Naive thymus-derived CD4-positive, alpha-beta T cell (primary cell): Measurements from ENCODE around the gene TSKS. TPM values are rescaled to one million over a fixed set of nuclear protein-coding genes. Genes with fewer than 3 reads are reported as not detected.

Experiments used
- ATAC-seq: fragments of 150-1000 bp; cut with Tn5 transposase; 2 replicates; pipeline ENCODE4 v1.10.0; 2021; ENCODE audit warnings: mild to moderate bottlenecking, moderate library complexity
- CTCF ChIA-PET: fragments of 350-600 bp; sonication (Branson Sonifier 250); formaldehyde crosslinking; loops from one replicate; lab custom pipeline; 2021; ENCODE audit warnings: antibody characterized with exemption; lab: Charles Lee
- POLR2A ChIA-PET: fragments of 350-600 bp; sonication (Branson Sonifier 250); formaldehyde crosslinking; loops from one replicate; lab custom pipeline; 2021; ENCODE audit warnings: antibody characterized with exemption, inconsistent platforms; lab: Charles Lee
- DNase-seq, 9 donors: peaks; one replicate each; pipeline versions ENCODE4 v3.0.0 to v3.0.0-alpha.2; 2020 to 2022; ENCODE audit warnings: mixed read lengths in 1 of 9
- H3K27ac ChIP-seq: one replicate; pipeline ENCODE4 v1.7.0; 2013; ENCODE audit warnings: mild to moderate bottlenecking, low read depth, low read length, moderate library complexity
- H3K27me3 ChIP-seq, 2 donors: one replicate each; pipeline ENCODE4 v1.7.0; 2013; ENCODE audit warnings: low read length in 2 of 2, mild to moderate bottlenecking in 2 of 2, moderate library complexity in 2 of 2; ENCODE audit not compliant: control insufficient read depth in 2 of 2, insufficient read depth in 2 of 2
- H3K36me3 ChIP-seq, 3 experiments: 1 replicate in 2 of 3; 2 replicates in 1 of 3; pipeline ENCODE4 v1.7.0; 2013; ENCODE audit warnings: low read length in 3 of 3, mild to moderate bottlenecking in 3 of 3, moderate library complexity in 1 of 3; ENCODE audit not compliant: insufficient read depth in 3 of 3, control insufficient read depth in 2 of 3
- H3K4me1 ChIP-seq, 2 donors: one replicate each; pipeline ENCODE4 v1.7.0; 2013; ENCODE audit warnings: low read length in 2 of 2, mild to moderate bottlenecking in 2 of 2, moderate library complexity in 1 of 2; ENCODE audit not compliant: control insufficient read depth in 2 of 2, insufficient read depth in 2 of 2
- H3K4me3 ChIP-seq: 2 replicates; pipeline ENCODE4 v1.7.0; 2013; ENCODE audit warnings: mild to moderate bottlenecking, low read length
- H3K9me3 ChIP-seq, 3 experiments: 1 replicate in 2 of 3; 2 replicates in 1 of 3; pipeline ENCODE4 v1.7.0; 2013; ENCODE audit warnings: low read length in 3 of 3; ENCODE audit not compliant: control insufficient read depth in 2 of 3
- H3K27ac Mint-ChIP-seq, 9 donors: one replicate each; pipeline ENCODE4 v1.8.0; 2020 to 2022; ENCODE audit warnings: mixed read lengths in 9 of 9, mild to moderate bottlenecking in 8 of 9, moderate library complexity in 5 of 9, inconsistent platforms in 2 of 9
- H3K27me3 Mint-ChIP-seq, 5 donors: one replicate each; pipeline ENCODE4 v1.8.0; 2021 to 2022; ENCODE audit warnings: mixed read lengths in 5 of 5, mild to moderate bottlenecking in 1 of 5
- H3K36me3 Mint-ChIP-seq, 5 donors: one replicate each; pipeline ENCODE4 v1.8.0; 2020 to 2022; ENCODE audit warnings: mixed read lengths in 5 of 5, mild to moderate bottlenecking in 3 of 5, inconsistent platforms in 1 of 5
- H3K4me1 Mint-ChIP-seq, 7 donors: one replicate each; pipeline ENCODE4 v1.8.0; 2020 to 2022; ENCODE audit warnings: mixed read lengths in 7 of 7, mild to moderate bottlenecking in 3 of 7, inconsistent platforms in 1 of 7
- H3K4me3 Mint-ChIP-seq, 10 donors: one replicate each; pipeline ENCODE4 v1.8.0; 2020 to 2022; ENCODE audit warnings: mild to moderate bottlenecking in 10 of 10, mixed read lengths in 10 of 10, moderate library complexity in 6 of 10, inconsistent platforms in 2 of 10
- H3K9me3 Mint-ChIP-seq, 11 donors: one replicate each; pipeline ENCODE4 v1.8.0; 2020 to 2022; ENCODE audit warnings: mixed read lengths in 11 of 11, mild to moderate bottlenecking in 4 of 11, inconsistent platforms in 1 of 11, moderate library complexity in 1 of 11
- intact Hi-C, 2 donors: fragments of 100-400 bp; cut with micrococcal nuclease; formaldehyde crosslinking; loops; one replicate each; pipeline ENCODE4 v1.15.1; 2023
- polyA plus RNA-seq, 2 donors: library from polyadenylated mRNA; unstranded; fragments of 300-500 nt; fragmentation: Illumina TruSeq; gene quantifications; one replicate each; pipeline ENCODE4 v1.2.3, GENCODE V29; 2021
- total RNA-seq, 6 experiments: library from RNA in 5 of 6; stranded (reverse) in 5 of 6; gene quantifications; 1 replicate in 5 of 6; 2 replicates in 1 of 6; pipeline ENCODE4 v1.2.3 and lab custom pipeline; 2021 to 2026

Gene TSKS
- total and polyA plus RNA-seq, 7 experiments from 2014 or later: 0.51 to 3.6 (median 1.5) TPM

DNA sequence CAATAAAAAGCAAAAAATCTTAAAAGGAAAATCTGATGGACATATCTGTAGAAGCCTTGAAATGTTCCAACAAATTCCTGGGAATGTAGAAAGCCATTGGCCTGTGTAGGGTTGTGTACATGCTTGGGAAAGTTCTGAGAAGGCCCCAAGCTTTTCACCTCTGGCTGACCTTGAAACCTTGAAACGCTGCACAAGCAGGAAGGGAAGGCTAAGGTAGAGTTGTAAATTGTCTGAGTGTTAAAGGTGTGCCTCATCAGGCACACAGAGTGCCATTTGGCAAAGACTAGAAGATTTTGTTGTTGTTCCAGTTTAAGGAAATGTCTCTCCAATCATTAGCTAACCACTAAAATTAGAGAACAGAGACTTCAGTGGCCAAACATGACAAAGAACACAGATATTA lies 10.4 kb downstream of the TSKS start:
- CTCF ChIA-PET: no interaction called here

DNA sequence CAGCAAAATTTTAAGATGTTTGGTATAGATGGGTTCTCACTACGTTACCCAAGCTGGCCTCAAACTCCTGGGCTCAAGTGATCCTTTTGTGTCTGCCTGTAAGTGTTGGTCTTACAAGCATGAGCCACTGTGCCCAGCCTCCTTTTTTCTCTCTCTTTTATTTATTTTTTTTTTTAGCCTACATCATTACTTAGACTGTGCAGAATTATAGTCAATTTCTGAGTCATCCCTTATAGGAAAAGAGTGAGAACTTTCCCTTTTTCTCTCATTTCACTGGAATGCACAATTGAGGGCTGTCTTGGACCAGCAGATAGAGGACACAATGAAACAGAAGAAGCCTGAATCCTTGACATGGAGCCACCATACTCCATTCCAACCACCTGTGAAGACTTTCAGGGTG lies 13.3 kb downstream of the TSKS start:
- DNase-seq (no peak), ATAC-seq (no peak)
- intact Hi-C loops: no loop called here
- no peak overlapping the region for H3K4me3 Mint-ChIP-seq
- Histone ChIP-seq H3K4me1 (no peaks in the 10 kb centered on the region), H3K36me3 (no peaks in the 10 kb centered on the region), H3K27ac (no peak overlapping the region), H3K9me3 (no peaks in the 10 kb centered on the region), H3K4me3 (no peak overlapping the region), H3K27me3 (no peaks in the 10 kb centered on the region)
- ChIA-PET CTCF (no interaction called here), POLR2A (no interaction called here)
- peaks cover 0 to 6% (median 0%) of the 10 kb centered on the region in 7 donors for H3K4me1 Mint-ChIP-seq
- H3K27ac Mint-ChIP-seq: no peak overlapping the region
- H3K36me3 Mint-ChIP-seq: peaks cover 0 to 3% (median 0%) of the 10 kb centered on the region in 5 donors
- H3K9me3 Mint-ChIP-seq: peaks cover 0 to 11% (median 2%) of the 10 kb centered on the region in 11 donors
- no peaks in the 10 kb centered on the region for H3K27me3 Mint-ChIP-seq

More for the DNA sequence above, 10.4 kb downstream of the TSKS start:
- Mint-ChIP-seq H3K27me3 (peaks cover 0 to 1% (median 0%) of the 10 kb centered on the region in 5 donors), H3K27ac (no peak overlapping the region), H3K4me1 (peaks cover 0 to 4% (median 0%) of the 10 kb centered on the region in 7 donors), H3K36me3 (peaks cover 0 to 11% (median 0%) of the 10 kb centered on the region in 5 donors), H3K9me3 (peaks cover 0 to 27% (median 3%) of the 10 kb centered on the region in 11 donors), H3K4me3 (no peak overlapping the region)
- Histone ChIP-seq H3K36me3 (no peaks in the 10 kb centered on the region), H3K27me3 (no peaks in the 10 kb centered on the region), H3K9me3 (peaks cover 0 to 5% (median 0%) of the 10 kb centered on the region in 3 experiments), H3K27ac (no peak overlapping the region), H3K4me3 (no peak overlapping the region), H3K4me1 (no peaks in the 10 kb centered on the region)
- no peak for DNase-seq
- POLR2A ChIA-PET: interaction anchor here (0.6 kb wide), 1 partner anchor 68 kb away, joined by 3 read pairs; no protein-coding TSS in a partner anchor
- ATAC-seq: no peak
- intact Hi-C loops: no loop called here

DNA sequence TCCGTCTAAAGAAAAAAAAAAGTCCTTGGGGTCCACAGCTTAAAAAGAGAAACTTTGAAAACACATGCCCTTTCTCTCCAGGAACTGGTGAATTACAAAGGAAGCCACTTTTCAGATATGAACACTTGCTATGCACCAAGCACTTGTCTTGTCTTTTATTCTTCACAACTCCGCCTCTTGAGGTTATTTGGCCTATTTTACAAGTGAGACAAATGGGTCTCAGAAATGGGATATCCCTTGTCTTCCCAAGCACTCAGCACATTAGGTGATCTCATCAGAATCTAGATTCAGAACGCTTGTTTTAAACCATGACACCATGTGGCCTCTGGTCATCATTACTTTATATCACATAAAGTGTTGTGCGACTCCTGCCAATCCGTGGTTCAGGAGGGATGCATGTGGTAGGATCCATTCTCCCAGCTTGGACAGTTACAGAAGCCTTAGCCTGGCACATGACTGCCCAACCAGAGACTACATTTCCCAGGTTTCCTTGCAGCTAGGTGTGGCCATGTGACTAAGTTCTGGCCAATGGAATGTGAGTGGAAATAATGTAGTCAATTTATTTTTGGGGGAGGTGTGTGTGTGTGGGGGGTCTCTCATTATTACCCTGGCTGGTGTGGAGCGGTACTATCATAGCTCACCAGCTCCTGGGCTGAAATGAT lies 13.9 kb downstream of the TSKS start:
- ChIA-PET POLR2A (no interaction called here), CTCF (interaction anchor here (1.3 kb wide), 1 partner anchor 29 kb away, joined by 3 read pairs; no protein-coding TSS in a partner anchor)
- DNase-seq (no peak), ATAC-seq (no peak)
- H3K4me3 ChIP-seq: no peak overlapping the region
- H3K27ac Mint-ChIP-seq: no peak overlapping the region
- H3K4me1 ChIP-seq: no peaks in the 10 kb centered on the region
- H3K27ac ChIP-seq: no peak overlapping the region
- H3K4me3 Mint-ChIP-seq: no peak overlapping the region
- intact Hi-C loops: no loop called here
- peaks cover 0 to 6% (median 0%) of the 10 kb centered on the region in 11 donors for H3K9me3 Mint-ChIP-seq
- peaks cover 0 to 6% (median 0%) of the 10 kb centered on the region in 7 donors for H3K4me1 Mint-ChIP-seq
- no peaks in the 10 kb centered on the region for H3K36me3 Mint-ChIP-seq
- no peaks in the 10 kb centered on the region for H3K36me3 ChIP-seq
- H3K27me3 Mint-ChIP-seq: no peaks in the 10 kb centered on the region
- H3K9me3 ChIP-seq: no peaks in the 10 kb centered on the region
- no peaks in the 10 kb centered on the region for H3K27me3 ChIP-seq

DNA sequence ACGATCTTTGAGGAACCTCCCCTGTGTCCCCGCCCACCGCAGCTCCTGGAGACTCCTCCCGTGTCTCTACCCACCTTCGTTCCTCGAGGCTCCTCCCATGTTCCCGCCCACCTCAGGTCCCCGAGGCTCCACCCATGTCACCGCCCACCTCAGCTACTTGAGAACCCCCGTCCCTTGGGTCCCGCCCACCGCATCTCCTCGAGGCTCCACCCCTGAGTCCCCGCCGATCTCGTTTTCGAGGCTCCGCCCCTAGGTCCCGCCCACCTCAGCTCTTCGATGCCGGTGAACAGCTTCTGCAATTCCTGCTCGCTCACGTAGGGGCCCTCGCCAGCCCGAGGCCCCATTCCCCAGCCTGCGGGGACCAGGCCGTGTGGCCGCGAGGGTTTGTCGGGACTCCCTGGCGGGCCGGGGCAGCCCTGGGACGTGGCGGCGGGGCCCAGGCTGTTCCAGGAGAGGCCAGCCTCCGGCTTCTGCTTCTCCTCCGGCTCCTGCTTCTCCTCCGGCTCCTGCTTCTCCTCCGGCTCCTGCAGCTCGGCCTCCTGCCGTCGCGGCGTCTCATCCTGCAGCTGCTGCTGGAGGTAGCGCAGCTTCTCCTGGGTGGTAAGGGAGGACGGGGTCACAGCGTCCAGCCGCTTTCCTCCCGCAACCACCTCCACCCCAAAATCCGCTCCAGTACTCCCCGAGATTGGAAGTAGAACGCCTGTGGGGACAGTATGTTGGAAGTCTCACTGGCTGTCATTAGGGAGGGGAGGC lies 16.7 kb downstream of the TSKS start:
- POLR2A ChIA-PET: no interaction called here

DNA sequence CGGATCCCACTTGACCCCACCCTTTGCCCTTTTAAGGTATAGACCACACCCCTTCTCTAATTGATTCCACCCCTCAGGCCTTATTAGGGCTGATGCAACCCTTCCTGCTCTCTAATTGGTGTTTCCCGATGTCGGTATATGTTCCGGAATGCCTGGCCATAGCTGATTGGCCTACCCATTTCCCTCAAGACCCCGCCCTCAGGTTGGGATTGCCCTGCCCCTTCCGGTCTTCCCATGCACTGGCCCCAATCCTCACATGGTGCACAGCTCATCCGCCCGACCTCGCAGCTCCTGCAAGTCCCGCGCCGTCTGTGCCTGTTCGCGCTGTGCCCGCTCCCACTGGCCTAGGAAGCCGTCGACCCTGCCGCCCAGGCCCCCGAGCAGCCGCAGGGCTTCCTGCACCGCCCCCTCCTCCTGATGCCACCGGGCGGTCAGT lies 18.1 kb downstream of the TSKS start:
- ATAC-seq (no peak), DNase-seq (no peak)
- ChIA-PET POLR2A (no interaction called here), CTCF (no interaction called here)
- H3K4me3 Mint-ChIP-seq: no peak overlapping the region
- H3K36me3 ChIP-seq: no peaks in the 10 kb centered on the region
- H3K36me3 Mint-ChIP-seq: peaks cover 0 to 3% (median 0%) of the 10 kb centered on the region in 5 donors
- H3K27me3 Mint-ChIP-seq: no peaks in the 10 kb centered on the region
- H3K27ac ChIP-seq: no peak overlapping the region
- no peaks in the 10 kb centered on the region for H3K27me3 ChIP-seq
- intact Hi-C loops: no loop called here
- H3K4me1 ChIP-seq: no peaks in the 10 kb centered on the region
- peaks cover 0 to 2% (median 0%) of the 10 kb centered on the region in 11 donors for H3K9me3 Mint-ChIP-seq
- no peak overlapping the region for H3K4me3 ChIP-seq
- no peaks in the 10 kb centered on the region for H3K9me3 ChIP-seq
- H3K27ac Mint-ChIP-seq: no peak overlapping the region
- peaks cover 0 to 8% (median 4%) of the 10 kb centered on the region in 7 donors for H3K4me1 Mint-ChIP-seq

More for the DNA sequence above, 16.7 kb downstream of the TSKS start:
- Histone ChIP-seq H3K27me3 (no peaks in the 10 kb centered on the region), H3K36me3 (no peaks in the 10 kb centered on the region), H3K4me1 (no peaks in the 10 kb centered on the region), H3K27ac (no peak overlapping the region), H3K9me3 (no peaks in the 10 kb centered on the region), H3K4me3 (no peak overlapping the region)
- intact Hi-C loops: no loop called here
- no peaks in the 10 kb centered on the region for H3K36me3 Mint-ChIP-seq
- H3K4me1 Mint-ChIP-seq: peaks cover 0 to 6% (median 0%) of the 10 kb centered on the region in 7 donors
- no peaks in the 10 kb centered on the region for H3K27me3 Mint-ChIP-seq
- DNase-seq (peak in 7 of 9 donors; percentile 24 to 54 (median 33)), ATAC-seq (peak; percentile 87)
- peaks cover 0 to 2% (median 0%) of the 10 kb centered on the region in 11 donors for H3K9me3 Mint-ChIP-seq
- CTCF ChIA-PET: interaction anchor here (0.6 kb wide), 1 partner anchor 414 kb away, joined by 3 read pairs; no protein-coding TSS in a partner anchor
- no peak overlapping the region for H3K27ac Mint-ChIP-seq
- H3K4me3 Mint-ChIP-seq: peak overlapping the region in 3 of 10 donors; percentile 25 to 31 (median 29)

DNA sequence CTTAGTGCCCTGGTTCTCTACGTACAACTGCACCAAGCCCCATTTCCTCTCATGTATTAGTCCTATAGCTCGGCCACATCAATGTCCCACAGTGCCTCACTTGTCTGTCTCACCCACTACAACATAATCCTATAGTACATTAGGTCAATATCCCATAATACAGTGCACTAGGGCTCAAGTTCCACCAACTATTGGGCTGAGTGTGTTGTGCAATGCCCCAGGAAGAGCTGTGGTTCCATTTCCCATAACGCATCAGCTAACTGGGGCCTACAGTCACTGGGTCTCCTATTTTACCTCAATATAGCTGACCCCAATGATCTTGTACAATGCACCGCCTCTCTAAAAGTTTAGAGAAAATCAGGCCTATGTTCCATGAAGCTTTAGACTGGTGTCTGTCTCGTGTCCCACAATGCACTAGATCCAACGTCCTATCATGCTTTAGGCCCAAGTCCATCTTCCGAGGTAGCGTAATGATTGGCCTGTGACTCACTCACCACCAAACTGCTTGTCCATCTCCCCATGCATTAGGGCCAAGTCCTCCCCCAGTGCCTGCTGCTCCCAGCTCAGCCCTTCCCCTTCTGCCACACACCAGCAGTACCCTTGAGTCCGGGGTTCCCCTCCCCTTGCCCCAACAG lies 21.8 kb downstream of the TSKS start:
- DNase-seq (no peak), ATAC-seq (no peak)
- no peaks in the 10 kb centered on the region for H3K27me3 Mint-ChIP-seq
- H3K4me1 ChIP-seq: no peaks in the 10 kb centered on the region
- peaks cover 0 to 2% (median 0%) of the 10 kb centered on the region in 11 donors for H3K9me3 Mint-ChIP-seq
- H3K4me3 Mint-ChIP-seq: no peak overlapping the region
- POLR2A ChIA-PET: no interaction called here
- H3K36me3 Mint-ChIP-seq: peaks cover 0 to 3% (median 0%) of the 10 kb centered on the region in 5 donors
- H3K27ac ChIP-seq: no peak overlapping the region
- no peaks in the 10 kb centered on the region for H3K27me3 ChIP-seq
- peaks cover 3 to 10% (median 8%) of the 10 kb centered on the region in 7 donors for H3K4me1 Mint-ChIP-seq
- H3K36me3 ChIP-seq: no peaks in the 10 kb centered on the region
- no peak overlapping the region for H3K27ac Mint-ChIP-seq
- no peaks in the 10 kb centered on the region for H3K9me3 ChIP-seq
- CTCF ChIA-PET: interaction anchor here (0.7 kb wide), 1 partner anchor 25 kb away, joined by 3 read pairs; no protein-coding TSS in a partner anchor
- H3K4me3 ChIP-seq: no peak overlapping the region
- intact Hi-C loops: no loop called here
